ENCODE data around the gene RNLS.

Gene RNLS

GRCh38 chr10:88583584-88583957, 453 bp upstream of the RNLS start:
- ATAC-seq (ENCODE audit: low read depth) (no peak), DNase-seq (ENCODE audit: low spot score in 2 of 2) (no peak)
- no peaks in the 10 kb centered on the region for H3K27me3 Mint-ChIP-seq
- H3K9me3 Mint-ChIP-seq: no peaks in the 10 kb centered on the region
- H3K27ac Mint-ChIP-seq: peak overlapping the region; percentile 94
- H3K36me3 Mint-ChIP-seq: peaks cover 4% of the 10 kb centered on the region
- H3K4me1 Mint-ChIP-seq: peaks cover 5% of the 10 kb centered on the region
- H3K4me3 Mint-ChIP-seq: peak overlapping the region; percentile 90

DNA sequence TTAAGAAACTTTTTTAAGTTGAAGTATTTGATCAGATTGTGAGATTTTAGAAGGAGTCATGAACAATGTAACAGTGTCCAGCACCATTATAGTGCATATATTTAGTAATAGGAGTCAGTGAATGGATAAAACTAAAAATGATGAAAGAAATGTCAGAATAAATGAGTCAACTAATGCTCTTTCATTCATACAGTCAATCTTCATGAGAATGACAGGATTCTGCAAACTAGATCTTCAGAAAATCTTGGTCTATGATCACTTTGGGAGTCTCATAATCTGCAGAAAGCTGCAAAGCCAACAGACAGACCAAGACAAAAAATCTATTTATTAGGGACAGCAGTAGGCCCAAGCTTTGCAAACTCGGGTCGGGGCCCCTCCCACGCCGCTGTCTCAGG, 710 bp downstream of the RNLS start:
- Mint-ChIP-seq H3K36me3 (peaks cover 4% of the 10 kb centered on the region), H3K4me1 (peaks cover 5% of the 10 kb centered on the region), H3K4me3 (peak overlapping the region; percentile 90), H3K27me3 (no peaks in the 10 kb centered on the region), H3K27ac (peak overlapping the region; percentile 94), H3K9me3 (no peaks in the 10 kb centered on the region)
- no peak for ATAC-seq (ENCODE audit: low read depth)
- no peak for DNase-seq (ENCODE audit: low spot score in 2 of 2)

DNA sequence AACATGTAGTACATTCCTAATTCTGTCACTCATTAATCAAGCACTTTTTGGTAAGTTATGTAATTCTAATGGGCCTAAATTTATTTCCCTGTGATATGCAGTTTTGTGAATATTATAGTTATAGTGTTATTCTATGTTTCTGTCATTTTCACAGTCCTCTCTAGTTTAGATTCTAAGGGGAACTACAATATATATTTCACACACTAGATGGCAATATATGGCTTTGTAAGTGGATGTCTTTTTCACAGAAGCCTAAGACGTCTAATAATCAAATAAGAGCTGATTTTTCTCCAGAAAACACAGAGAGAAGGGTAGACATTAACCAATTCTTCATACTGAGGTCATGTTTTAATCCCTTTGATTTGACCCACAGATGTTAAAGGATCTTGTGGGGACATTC, 18.0 kb downstream of the RNLS start:
- Mint-ChIP-seq H3K36me3 (peaks cover 3% of the 10 kb centered on the region), H3K27ac (no peak overlapping the region), H3K27me3 (no peaks in the 10 kb centered on the region), H3K4me3 (no peak overlapping the region), H3K9me3 (no peaks in the 10 kb centered on the region), H3K4me1 (no peaks in the 10 kb centered on the region)
- peak; percentile 62 for ATAC-seq (ENCODE audit: low read depth)
- DNase-seq (ENCODE audit: low spot score in 2 of 2): no peak

GRCh38 chr10:88562152-88562551, 21.0 kb downstream of the RNLS start:
- Mint-ChIP-seq H3K27ac (no peak overlapping the region), H3K9me3 (no peaks in the 10 kb centered on the region), H3K27me3 (no peaks in the 10 kb centered on the region), H3K4me3 (no peak overlapping the region), H3K4me1 (no peaks in the 10 kb centered on the region), H3K36me3 (peaks cover 3% of the 10 kb centered on the region)
- DNase-seq (ENCODE audit: low spot score in 2 of 2) (no peak), ATAC-seq (ENCODE audit: low read depth) (no peak)

- Mint-ChIP-seq H3K4me1 (no peaks in the 10 kb centered on the region), H3K9me3 (no peaks in the 10 kb centered on the region), H3K36me3 (peaks cover 5% of the 10 kb centered on the region), H3K27me3 (no peaks in the 10 kb centered on the region), H3K4me3 (no peak overlapping the region), H3K27ac (no peak overlapping the region)
- DNase-seq (ENCODE audit: low spot score in 2 of 2): no peak
- ATAC-seq (ENCODE audit: low read depth): no peak
Observed at GRCh38 chr10:88557658-88558057, 25.5 kb downstream of the RNLS start.

GRCh38 chr10:88557256-88557655, 25.9 kb downstream of the RNLS start:
- Mint-ChIP-seq H3K27me3 (no peaks in the 10 kb centered on the region), H3K36me3 (peaks cover 4% of the 10 kb centered on the region)

GRCh38 chr10:88555190-88555908, 27.8 kb downstream of the RNLS start:
- H3K36me3 Mint-ChIP-seq: peaks cover 4% of the 10 kb centered on the region
- H3K27me3 Mint-ChIP-seq: no peaks in the 10 kb centered on the region
- no peak overlapping the region for H3K27ac Mint-ChIP-seq
- ATAC-seq (ENCODE audit: low read depth) (no peak), DNase-seq (ENCODE audit: low spot score in 2 of 2) (no peak)
- no peaks in the 10 kb centered on the region for H3K9me3 Mint-ChIP-seq
- H3K4me3 Mint-ChIP-seq: no peak overlapping the region
- no peaks in the 10 kb centered on the region for H3K4me1 Mint-ChIP-seq

More at GRCh38 chr10:88557256-88557655, 25.9 kb downstream of the RNLS start:
- H3K9me3 Mint-ChIP-seq: no peaks in the 10 kb centered on the region
- H3K4me1 Mint-ChIP-seq: no peaks in the 10 kb centered on the region
- DNase-seq (ENCODE audit: low spot score in 2 of 2) (no peak), ATAC-seq (ENCODE audit: low read depth) (no peak)
- no peak overlapping the region for H3K4me3 Mint-ChIP-seq
- H3K27ac Mint-ChIP-seq: no peak overlapping the region

DNA sequence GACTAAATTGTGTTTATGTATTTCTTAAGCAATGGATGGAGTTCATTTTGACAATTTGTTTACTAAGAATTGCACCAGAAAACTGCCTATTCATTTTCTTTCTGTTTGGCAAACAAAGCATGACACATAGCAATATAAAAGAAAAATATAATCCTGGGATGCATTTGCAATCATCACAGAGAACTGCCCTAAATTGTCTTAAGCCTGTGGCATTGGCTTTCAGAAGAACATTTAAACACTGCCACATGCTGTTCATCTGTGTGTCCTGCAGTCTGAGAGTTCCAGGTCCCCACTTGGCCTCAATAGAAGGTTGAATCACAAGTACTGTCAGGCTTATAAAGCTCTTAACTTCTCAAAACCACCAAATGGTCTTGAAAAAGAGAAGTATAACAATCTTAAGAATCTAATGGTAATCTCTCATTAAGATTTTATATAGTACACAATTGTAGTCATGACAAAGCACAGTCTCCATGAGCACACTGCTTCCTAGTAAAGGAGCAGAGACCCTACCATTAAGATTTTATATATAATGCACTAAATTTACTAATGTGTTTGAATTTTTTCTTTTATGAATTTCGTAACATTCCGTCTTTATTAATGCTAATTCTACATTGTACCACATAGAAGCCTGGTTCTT, 29.9 kb downstream of the RNLS start:
- Mint-ChIP-seq H3K36me3 (peaks cover 4% of the 10 kb centered on the region), H3K4me1 (no peaks in the 10 kb centered on the region), H3K4me3 (no peak overlapping the region), H3K9me3 (no peaks in the 10 kb centered on the region), H3K27ac (no peak overlapping the region), H3K27me3 (no peaks in the 10 kb centered on the region)
- ATAC-seq (ENCODE audit: low read depth) (peak; percentile 92), DNase-seq (ENCODE audit: low spot score in 2 of 2) (peak; percentile 15 to 48)

DNA sequence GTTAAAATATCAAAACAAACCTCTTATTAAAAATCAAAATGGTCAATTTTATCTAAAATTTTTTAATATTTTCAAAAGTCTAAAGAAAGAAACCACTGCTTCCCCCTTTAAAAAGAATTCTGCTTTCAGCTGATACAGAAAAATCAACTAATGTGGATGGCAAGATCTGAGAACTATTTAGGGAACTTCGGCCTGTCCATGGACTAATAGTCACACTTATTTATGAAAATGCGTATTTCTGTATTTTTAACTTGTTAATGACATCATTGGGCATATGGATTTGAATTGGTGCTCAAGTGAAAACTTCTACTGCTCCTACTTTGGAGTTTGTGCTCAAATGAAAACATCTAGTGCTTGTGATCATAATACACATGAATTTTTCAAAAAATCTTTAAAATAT, 31.9 kb downstream of the RNLS start:
- Mint-ChIP-seq H3K9me3 (no peaks in the 10 kb centered on the region), H3K36me3 (peaks cover 2% of the 10 kb centered on the region), H3K27me3 (no peaks in the 10 kb centered on the region), H3K4me3 (no peak overlapping the region), H3K27ac (no peak overlapping the region), H3K4me1 (no peaks in the 10 kb centered on the region)
- ATAC-seq (ENCODE audit: low read depth): no peak
- DNase-seq (ENCODE audit: low spot score in 2 of 2): no peak

GRCh38 chr10:88546497-88546896, 36.6 kb downstream of the RNLS start:
- Mint-ChIP-seq H3K36me3 (peaks cover 2% of the 10 kb centered on the region), H3K9me3 (no peaks in the 10 kb centered on the region), H3K4me1 (no peaks in the 10 kb centered on the region), H3K4me3 (no peak overlapping the region), H3K27ac (no peak overlapping the region), H3K27me3 (no peaks in the 10 kb centered on the region)
- DNase-seq (ENCODE audit: low spot score in 2 of 2): no peak
- ATAC-seq (ENCODE audit: low read depth): no peak

DNA sequence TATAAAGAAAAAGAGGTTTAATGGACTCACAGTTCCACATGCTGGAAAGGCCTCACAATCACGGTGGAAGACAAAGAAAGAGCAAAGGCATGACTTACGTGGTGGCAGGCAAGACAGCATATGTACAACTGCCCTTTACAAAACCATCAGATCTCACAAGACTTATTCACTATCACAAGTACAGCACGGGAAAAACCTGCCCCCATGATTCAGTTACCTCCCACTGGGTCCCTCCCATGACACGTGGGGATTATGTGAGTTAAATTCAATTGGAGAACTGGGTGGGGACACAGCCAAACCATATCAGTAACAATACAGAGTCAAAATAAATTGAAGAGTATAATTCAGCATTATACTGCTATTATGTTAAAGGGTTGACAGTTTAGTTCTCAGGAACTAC, 37.8 kb downstream of the RNLS start:
- H3K27me3 Mint-ChIP-seq: no peaks in the 10 kb centered on the region
- H3K4me1 Mint-ChIP-seq: no peaks in the 10 kb centered on the region
- no peak overlapping the region for H3K4me3 Mint-ChIP-seq
- ATAC-seq (ENCODE audit: low read depth) (no peak), DNase-seq (ENCODE audit: low spot score in 2 of 2) (no peak)
- H3K9me3 Mint-ChIP-seq: no peaks in the 10 kb centered on the region
- peaks cover 2% of the 10 kb centered on the region for H3K36me3 Mint-ChIP-seq
- H3K27ac Mint-ChIP-seq: peak overlapping the region; percentile 46

GRCh38 chr10:88544140-88544870, 38.8 kb downstream of the RNLS start:
- ATAC-seq (ENCODE audit: low read depth): no peak
- no peaks in the 10 kb centered on the region for H3K9me3 Mint-ChIP-seq
- peaks cover 2% of the 10 kb centered on the region for H3K36me3 Mint-ChIP-seq
- no peaks in the 10 kb centered on the region for H3K27me3 Mint-ChIP-seq
- no peak overlapping the region for H3K4me3 Mint-ChIP-seq
- no peaks in the 10 kb centered on the region for H3K4me1 Mint-ChIP-seq
- H3K27ac Mint-ChIP-seq: no peak overlapping the region
- no peak for DNase-seq (ENCODE audit: low spot score in 2 of 2)

DNA sequence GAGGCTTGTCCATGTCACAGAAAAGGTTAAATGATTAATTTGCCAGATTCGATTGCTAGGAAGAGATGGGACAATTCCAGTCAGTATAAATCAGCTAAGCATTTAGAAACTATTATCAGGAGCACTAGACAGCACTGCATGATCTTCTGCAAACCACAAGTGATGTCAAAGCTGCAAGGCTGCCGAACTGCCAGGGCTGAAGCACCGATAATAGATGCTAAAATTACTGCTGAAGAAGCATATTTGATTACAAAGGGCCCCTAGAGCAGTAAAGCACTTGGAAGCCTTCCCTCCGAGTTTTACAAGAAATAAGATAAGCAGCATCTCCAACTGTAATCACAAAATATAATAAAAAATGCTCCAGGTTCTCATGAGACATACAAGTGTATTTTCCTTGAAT, 40.6 kb downstream of the RNLS start:
- Mint-ChIP-seq H3K4me1 (no peaks in the 10 kb centered on the region), H3K27me3 (no peaks in the 10 kb centered on the region), H3K4me3 (no peak overlapping the region), H3K36me3 (peaks cover 2% of the 10 kb centered on the region), H3K9me3 (no peaks in the 10 kb centered on the region), H3K27ac (no peak overlapping the region)
- ATAC-seq (ENCODE audit: low read depth) (no peak), DNase-seq (ENCODE audit: low spot score in 2 of 2) (no peak)

DNA sequence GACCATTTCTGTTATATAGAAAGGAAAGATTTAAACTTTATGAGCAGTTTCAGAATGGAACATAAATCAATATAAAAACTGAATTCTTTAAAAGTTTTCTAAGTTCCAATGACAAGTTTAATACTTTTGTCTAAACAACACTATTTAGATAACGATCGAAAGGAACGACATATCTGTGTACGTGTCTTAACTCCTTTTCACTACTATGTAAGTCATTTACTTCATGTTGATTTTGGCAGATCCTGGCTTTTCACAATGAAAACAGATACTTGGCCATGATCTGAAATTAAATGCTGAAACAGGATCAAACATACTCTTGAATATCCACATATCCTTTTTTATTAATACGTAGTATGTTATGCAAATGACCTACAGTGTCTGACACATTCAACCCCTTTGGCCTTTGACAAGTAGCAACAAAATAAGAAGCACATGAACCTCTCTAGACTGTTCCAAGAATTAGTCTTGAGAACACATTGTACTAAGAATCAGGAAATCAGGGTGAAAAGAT, 41.9 kb downstream of the RNLS start:
- DNase-seq (ENCODE audit: low spot score in 2 of 2): no peak

More for the DNA sequence above, 41.9 kb downstream of the RNLS start:
- Mint-ChIP-seq H3K4me3 (no peak overlapping the region), H3K9me3 (no peaks in the 10 kb centered on the region), H3K36me3 (peaks cover 2% of the 10 kb centered on the region), H3K27me3 (no peaks in the 10 kb centered on the region), H3K4me1 (no peaks in the 10 kb centered on the region), H3K27ac (no peak overlapping the region)
- no peak for ATAC-seq (ENCODE audit: low read depth)

Measured in memory B cell (primary cell).